Measurements from ENCODE around the gene TIFAB.

TIFAB gene

DNA sequence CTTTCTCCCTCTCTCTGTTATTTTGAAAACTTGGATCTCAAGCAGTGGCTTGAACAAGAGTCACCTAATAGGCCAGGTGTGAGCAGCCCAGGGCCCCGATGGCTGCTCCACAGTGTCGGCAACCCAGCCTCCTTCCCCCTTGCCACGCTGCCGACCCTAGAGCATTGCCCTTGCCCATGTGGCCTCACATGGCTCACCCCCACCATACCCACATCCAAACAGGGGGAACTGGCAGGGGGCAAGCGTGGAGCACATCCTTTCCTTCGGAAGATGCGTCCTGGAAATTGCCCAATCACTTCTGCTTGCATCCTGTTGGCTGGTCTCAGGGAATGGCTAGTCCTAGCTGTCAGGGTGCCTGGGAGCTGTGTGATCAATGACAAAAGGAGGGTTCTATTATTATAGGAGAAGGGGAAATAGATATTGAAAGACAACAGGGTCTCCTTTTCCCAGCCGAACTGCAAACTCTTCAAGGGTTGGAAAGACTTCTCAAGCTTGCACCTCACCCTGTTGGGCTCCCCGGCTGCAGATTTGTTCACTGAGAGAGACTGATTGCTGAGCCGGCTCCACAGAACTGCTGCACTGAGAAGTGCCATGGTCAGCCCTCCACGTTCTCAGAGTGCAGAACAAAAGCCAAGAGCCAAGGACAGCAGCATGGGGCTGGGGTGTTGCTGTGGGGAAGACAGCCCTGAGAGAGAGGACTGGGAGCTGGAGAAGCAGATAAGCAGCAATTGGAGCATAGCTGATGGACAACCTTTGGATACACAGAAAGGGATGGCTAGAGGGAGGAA, 8.3 kb upstream of the TIFAB start:
- no peak for DNase-seq (ENCODE audit: low read depth in 2 of 2, low spot score in 1 of 2)

DNA sequence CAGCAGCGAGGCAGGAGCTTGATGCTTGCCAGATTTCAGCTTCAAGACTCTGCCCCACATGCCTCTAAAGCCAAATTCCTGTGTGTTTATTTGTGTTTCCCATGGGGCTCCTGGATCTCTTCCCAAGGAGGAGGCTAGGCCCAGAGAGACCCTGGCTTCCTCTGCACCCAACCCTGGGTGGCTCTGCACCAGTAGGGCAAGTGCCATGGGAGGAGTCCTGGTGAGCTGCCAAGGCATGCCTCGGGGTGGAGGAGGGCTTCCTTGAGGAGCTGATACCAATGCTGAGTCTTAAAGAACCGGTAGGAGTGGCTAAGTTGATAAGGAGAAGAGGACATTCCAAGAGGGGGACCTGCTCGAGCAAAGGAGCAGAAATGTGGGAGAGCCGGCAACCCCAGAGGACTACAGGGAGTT, 6.8 kb upstream of the TIFAB start:
- no peak for DNase-seq (ENCODE audit: low read depth in 2 of 2, low spot score in 1 of 2)

DNA sequence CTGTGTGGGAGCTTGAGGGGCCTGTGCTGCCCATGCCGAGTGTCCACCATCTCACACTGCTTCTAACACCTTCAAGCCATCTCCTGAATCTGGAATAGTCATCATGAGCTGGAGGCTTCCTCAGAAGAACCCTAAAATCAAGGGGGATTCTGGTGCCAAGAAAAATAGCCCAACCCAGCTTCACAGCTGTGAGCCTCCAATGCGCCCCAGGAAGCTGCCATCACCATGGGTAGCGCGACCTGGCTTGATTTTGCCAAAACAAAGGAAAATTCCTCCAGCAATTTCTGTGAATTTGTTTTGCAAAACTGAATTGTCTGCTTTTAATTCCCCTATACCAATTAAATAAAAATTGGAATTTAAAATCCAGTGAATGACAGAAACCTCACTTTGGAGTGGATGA, 6.2 kb upstream of the TIFAB start:
- DNase-seq (ENCODE audit: low read depth in 2 of 2, low spot score in 1 of 2) = no peak

DNA sequence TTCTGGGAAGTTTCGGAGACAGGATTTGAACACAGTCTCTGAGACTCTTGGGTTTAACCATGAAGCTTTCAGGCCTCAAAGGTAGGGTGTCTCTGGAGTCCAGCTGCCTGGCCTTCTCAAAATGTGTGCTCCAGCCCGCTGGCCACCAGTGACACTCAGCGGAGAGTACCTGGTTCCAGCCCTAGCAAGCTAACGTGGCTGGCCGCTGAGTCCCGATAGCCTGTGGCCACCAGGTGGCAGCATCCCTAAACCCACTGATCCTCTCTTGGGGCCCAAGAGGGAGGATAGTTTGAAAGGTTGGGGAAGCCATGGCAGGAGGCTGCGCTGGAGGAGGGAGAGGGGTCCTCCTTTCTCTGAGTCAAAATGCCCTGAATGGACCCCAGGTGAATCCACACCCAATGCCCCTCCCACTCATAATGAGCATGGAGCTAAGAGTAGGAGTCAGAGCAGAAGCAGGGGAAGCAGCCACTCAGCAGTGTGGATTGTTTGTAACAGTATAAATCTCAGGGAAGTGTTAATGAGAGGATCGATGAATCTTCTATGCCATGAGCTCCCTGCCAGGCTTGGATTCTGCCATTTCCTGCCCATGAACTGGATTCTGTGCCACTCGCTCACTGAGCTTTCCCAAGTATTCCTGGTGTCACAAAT, 5.4 kb upstream of the TIFAB start:
- peak in 1 of 2 donors; percentile 15 for DNase-seq (ENCODE audit: low read depth in 2 of 2, low spot score in 1 of 2)

DNA sequence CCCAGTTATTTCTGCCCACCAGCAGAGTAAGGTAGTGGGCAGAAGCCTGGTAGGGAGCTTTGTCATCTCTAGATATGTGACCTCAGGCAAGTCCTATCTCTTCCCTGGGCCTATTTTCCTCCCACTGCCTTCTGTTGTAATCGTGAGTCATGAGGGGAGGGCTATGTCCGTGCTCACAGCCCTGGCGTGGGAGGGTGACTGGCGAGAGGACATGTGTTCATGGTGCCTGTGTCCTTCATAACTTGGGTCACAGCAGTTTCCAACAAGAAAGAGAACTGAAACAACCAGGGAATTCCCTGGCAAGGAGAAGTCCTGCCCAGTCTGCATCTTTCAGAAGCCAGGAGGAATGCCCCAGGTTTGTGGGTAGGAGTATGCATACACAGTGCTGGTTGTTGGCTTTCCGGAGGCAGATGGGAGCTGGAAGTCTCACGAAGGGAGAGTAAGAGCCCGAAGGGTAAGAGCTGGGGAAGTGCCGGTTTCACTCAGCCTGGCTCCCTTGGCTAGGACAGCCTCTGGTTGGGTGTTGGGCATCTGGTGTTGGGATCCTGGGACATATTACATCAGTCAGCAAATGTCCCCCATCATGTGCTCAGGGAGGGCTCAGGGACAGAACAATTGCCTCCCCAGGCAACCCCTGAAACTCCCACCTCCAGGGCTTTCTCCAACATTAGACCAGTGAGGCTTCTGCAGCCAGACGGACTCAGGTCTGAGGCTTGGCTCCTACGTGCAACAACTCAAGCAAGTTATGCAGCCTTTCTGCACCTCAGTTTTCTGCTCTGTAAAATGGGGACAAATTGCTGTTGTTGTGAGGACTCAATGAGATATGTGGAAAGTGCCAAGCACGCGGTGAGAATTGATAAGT, 4.3 kb upstream of the TIFAB start:
- DNase-seq (ENCODE audit: low read depth in 2 of 2, low spot score in 1 of 2) = no peak

DNA sequence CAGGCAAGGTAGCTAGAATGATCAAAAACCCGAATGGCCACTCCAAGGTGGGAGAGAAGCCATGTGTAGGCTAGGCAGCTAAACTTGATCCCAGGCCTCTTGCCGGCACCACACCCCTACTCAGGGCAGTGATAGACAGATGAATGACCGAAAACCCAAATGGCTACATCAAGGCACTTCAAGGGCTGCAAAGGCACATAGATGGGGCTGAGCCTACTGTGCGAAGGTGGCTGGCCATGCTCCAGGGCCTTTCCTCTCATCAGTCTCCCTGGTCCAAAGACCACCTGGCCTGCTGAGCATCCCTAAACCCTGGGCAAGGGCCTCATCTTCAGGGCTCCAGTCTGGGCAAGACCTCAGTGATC, 3.7 kb upstream of the TIFAB start:
- DNase-seq (ENCODE audit: low read depth in 2 of 2, low spot score in 1 of 2) = no peak

DNA sequence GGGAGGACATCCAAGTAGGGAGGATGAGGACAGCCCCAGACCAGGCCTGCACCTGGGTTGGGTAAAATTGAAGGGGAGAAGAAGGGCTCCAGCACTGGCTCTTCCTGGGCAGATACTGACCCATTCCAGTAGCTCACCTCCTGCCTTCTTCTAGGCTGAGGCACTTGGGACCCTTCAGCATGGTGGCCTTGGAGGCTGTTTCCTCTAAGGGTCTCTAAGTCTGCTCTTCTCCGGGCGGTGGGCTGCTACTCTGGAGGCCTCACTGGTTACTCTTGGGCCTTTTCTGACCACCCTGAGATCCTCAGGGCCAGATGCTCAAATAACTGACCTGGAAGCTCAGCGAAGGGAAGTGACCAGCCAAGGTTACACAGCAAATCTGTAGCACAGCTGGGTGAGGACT, 2.8 kb upstream of the TIFAB start:
- no peak for DNase-seq (ENCODE audit: low read depth in 2 of 2, low spot score in 1 of 2)

DNA sequence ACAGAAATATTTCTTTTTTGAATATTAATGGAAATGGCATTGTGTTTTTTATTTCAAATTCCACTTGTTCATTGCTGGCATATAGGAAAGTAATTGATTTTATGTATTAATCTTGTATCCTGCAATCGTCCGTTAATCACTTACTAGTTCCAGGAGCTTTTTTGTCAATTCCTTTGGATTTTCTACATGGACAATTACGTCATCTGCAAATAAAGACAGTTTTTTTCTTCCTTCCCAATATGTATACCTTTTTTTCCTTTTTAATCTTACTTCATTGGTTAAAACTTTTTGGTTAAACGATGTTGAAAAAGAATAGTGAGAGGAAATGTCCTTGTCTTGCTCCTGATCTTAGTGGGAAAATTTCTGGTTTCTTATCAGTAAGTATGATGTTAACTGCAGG, 1.5 kb upstream of the TIFAB start:
- no peak for DNase-seq (ENCODE audit: low read depth in 2 of 2, low spot score in 1 of 2)

DNA sequence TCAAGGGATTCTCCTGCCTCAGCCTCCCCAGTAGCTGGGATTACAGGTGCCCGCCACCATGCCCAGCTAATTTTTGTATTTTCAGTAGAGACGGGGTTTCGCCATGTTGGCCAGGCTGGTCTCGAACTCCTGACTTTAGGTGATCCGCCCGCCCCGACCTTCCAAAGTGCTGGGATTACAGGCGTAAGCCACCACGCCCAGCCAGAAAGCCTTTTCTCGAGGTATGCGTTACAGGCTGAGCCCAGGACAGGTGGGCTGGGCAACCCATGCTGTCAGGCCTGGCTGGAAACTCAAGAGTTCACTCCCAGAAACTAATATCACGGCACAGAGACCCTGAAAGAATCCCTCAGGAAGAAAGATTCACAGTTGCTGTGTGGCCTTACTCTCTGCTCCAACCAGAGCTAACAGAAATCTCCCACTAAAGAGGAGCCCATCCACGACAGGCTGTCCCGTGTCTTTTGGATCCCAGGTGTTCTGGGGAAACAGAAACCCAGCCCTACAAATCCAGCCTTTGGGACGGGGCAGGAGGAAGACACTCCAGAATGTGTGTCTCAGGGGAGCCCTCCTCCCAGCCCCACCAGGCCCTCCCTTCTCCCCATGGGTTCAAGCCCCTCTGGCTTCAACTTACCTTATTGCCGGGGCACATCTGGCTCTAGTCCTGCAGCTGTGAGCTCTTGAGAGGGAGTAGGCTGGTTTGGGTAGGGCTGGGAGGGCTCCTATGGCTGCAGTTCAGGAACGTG, 400 bp downstream of the TIFAB start:
- no peak for DNase-seq (ENCODE audit: low read depth in 2 of 2, low spot score in 1 of 2)

DNA sequence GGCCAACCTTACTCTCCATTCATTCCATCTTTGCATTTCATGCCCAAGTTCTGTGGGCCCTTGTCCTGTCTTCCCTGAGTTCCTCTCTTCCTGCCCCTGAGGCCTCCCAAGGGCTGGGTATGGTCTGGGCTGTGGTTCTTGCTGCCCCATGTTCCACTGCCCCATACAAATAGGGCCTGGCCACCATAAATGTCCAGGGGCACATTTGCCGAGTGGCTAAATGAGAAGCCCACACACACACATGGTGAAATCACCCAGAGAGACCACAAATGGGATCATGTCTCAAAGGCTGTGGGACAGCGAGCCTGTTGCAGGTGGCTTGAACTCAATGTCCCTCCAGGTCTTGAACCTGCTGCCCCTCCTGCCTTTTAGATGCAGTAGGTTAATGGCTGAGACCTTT, 1.2 kb downstream of the TIFAB start:
- no peak for DNase-seq (ENCODE audit: low read depth in 2 of 2, low spot score in 1 of 2)

DNA sequence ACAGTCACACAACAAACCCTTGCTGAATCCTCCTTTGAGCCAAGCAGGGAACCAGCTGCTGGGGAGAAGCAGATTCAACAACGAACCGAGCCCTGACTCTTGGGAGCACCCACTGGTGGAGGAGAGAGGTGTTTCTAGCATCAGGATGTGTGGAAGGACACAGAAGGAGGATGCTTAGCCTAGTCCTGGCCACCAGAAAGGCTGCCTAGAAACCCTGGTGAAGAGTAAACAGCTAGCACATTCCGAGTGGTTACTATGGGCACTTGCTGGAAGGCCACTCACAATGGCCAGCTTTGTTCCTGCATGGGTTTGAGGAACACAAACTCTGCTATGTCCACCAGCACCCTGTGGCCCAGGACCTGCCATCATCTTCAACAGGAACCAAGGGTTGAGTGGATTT, 1.8 kb downstream of the TIFAB start:
- no peak for DNase-seq (ENCODE audit: low read depth in 2 of 2, low spot score in 1 of 2)

DNA sequence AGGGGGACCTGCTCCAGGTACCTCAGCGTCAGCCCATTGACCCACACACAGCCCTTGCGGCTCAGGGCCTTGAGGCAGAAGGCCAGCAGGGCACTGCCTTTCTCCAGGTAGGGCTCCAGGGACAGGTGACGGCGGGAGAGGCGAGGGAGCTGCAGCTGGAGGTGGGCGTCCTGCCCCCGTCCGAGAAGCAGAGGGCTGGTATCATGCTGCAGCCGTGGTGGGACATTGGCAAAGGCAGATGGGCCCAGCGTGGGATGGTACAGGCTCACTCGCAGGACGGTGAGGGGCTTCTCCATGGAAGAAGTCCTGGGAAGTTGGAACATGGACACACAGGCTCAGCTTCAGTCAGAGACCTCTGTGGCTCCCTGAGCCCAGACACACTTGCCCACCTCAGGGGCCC, 2.5 kb downstream of the TIFAB start:
- no peak for DNase-seq (ENCODE audit: low read depth in 2 of 2, low spot score in 1 of 2)

DNA sequence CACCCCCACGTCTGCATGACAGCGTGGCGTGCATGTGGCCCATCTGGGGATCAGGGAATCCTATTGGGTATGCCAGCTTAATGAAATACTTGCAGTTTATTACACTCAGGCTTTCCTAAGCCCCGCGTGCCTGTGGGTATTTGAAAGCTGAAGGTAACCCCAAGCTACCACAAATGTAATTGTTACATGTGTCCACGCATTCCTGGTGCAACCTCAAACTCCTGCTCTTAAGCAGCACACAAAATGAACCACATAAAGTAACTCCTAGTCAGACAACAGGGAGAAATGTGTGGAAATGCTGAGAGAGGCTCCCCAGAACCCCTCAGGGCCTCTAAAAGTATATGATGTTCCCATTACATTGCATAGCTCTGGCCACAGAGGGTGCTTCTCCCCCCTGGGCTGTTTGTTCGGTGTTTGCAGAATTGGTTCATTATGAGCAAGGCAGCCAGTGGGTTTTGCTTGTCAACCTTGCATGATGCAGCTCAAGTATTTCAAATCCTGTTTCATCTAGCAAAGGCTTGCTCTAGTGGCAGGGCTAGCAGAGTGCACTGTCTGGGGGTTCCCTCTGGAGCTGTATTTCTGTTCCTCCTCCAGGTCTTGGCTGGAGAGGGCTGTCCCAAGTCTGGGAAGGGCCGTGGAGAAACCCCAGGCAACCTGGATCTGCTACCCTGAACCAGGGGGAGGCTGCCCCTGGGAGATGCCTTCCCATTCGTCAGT, 3.2 kb downstream of the TIFAB start:
- DNase-seq (ENCODE audit: low read depth in 2 of 2, low spot score in 1 of 2) = no peak

DNA sequence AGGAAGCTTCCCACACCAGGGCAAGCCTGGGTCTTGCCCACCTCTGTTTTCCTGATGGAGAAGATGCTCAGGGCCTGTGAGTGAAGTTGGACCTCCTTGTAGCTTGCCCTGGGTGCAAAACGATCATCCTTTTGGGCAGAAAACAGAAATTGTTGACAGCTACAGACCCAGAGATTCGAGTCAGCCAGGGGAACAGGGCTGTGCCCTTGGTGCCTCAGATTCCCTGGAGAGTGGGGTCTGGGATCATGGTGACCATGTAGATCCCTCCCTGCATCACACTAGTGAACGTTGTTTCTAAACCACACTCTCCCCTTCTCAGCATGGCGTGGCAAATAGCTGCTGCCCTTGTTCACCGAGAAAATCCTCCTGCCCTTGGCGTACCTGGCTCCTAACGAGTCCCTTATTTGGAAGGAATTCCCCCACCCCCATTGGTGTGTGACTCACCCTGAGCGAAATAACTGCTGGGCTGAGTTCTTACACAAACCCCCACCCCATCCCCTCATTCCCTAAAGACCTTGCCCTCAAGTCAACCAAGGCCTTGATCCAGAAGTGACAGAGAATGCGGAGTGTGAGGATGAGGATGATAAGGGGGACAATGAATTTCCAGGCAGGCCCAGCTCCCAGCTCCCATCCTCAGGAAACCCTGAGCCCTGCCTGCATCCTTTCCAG, 3.9 kb downstream of the TIFAB start:
- DNase-seq (ENCODE audit: low read depth in 2 of 2, low spot score in 1 of 2) = no peak

DNA sequence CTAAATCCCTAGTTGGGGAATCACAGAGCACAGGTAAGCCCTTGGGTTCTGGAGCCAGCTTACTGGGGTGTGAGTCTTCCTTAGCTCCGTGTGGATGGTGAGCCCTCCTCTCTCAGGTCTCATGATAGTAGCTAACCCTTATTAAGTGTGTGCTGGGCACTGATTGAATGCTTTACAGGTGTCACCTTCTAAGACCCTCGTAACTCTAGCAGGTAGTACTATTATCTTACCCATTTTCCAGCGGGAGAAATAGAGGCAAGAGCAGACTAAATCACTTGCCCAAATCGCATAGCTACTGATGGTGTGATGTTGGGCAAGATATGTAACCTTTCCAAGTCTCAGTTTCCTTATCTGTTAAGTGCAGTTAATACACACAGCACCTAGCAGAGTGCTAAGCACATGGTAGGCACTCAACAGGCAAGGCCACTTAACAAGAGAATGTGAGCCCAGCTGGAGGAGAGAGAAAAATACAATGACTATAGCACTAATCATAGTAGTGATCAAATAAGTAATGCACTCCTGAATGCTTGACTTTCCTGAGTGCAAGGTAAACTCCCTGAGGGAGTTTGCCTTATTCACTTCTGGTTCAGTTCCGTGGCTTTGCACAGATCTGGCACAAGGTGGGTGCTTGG, 4.7 kb downstream of the TIFAB start, which contains the start of gene DCANP1:
Gene DCANP1, minus strand, starts transcription at position 51 of the 632 bp plus-strand sequence. CDS start 240 bp downstream, outside the sequence.
- no peak for DNase-seq (ENCODE audit: low read depth in 2 of 2, low spot score in 1 of 2)

DNA sequence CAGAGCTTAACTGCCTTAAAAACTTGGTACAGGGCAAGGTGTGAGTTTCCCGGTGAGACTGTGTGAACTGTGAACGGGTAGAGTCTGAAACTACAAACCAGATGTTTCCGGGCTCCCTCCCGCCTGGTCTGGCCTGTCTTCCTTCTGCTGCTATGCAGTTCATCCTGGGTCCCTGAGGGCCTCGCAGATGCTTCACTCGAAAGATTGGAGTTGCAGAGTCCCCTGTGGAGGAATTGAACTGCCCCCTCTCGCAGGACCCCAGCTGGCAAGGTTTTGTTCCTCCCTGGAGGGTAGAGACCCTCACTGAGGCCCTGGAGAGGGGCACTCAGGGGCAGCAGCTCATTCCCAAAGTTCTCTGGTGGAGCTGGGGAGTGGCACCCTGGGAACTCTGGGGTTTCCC, 5.5 kb downstream of the TIFAB start:
- no peak for DNase-seq (ENCODE audit: low read depth in 2 of 2, low spot score in 1 of 2)

DNA sequence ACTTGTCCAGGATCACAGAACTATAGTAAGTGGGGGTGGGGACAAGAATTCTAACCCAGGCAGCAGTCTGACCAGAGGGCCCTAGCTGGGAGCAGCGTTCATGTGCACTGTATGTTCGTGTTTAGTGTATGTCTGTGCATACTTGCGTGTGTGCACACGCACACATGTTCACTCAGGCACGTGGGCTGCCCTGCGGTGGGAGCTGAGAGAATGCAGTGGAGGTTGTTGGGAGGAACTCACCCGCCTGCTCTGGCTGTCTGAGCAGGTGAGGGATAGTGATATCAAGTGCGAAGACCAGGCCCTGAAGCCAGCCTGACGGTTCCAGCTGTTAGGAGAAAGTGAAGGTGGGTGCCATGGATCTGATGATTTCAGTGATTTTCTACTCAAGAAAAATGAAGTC, 5.9 kb downstream of the TIFAB start:
- no peak for DNase-seq (ENCODE audit: low read depth in 2 of 2, low spot score in 1 of 2)

DNA sequence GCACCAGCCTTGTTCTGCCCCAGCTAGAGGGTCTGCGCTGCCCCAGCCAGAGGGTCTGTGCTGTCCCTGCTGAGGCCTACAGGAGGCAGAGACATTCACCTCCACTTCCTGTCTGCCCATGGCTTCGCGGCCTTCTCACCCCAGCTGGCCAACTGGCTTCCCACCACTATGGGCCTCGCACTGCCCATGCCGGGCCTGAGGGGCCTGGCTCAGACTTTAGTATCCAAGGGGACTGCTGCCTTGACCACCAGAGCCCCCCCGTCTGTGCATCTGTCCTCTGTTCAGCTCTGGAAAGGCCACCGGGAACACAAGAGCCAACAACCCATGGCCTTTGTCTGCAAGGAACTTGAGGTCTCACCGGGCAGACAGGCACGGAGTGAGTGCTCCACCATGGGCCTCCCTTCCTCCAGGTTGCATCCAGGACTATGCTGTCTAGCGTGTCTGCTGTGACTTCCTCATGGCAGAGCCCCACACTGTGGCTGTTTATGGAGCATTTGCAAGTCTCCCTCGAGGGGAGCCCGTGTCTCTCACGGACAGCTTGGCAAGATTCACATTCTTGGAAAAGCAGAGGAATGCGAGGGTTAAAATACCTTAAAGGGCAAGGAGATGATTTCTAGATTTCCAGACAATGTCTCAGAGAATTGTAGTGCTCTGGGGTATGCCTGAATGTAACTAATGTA, 6.7 kb downstream of the TIFAB start:
- no peak for DNase-seq (ENCODE audit: low read depth in 2 of 2, low spot score in 1 of 2)

DNA sequence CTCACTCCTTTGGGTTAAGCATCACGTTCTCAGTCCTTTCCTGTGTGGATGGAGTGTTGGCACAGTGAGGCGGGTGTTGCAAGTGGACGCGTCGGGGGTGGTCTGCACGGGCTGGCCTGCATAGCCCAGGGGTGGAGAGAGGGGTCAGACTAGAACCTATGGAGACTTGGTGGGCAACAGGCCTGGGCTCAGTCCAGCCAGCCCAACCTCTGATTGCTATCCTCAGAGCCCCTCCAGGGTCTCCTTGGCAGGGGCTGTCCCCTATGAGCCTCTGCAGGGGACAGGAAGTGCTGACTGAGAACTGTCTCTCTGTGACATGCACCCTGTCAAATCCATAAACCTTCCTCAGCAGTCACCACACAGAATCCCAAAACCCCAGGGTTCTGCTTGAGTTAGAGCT, 7.3 kb downstream of the TIFAB start:
- no peak for DNase-seq (ENCODE audit: low read depth in 2 of 2, low spot score in 1 of 2)
